Gastrocnemius medialis (tissue), 4 donors: ENCODE measurements around the gene SPATA25.

ENCODE experiments used
- POLR2A ChIP-seq, 2 donors: fragments of 450-650 bp; IDR thresholded peaks; one replicate each; pipeline ENCODE4 v1.6.1; 2017; ENCODE audit warnings: antibody characterized with exemption in 2 of 2, mild to moderate bottlenecking in 2 of 2, moderate library complexity in 2 of 2
- TF ChIP-seq, protein P1 (sequence below), 5 experiments: fragments of 450-650 bp in 3 of 5; fragments of 200-600 bp in 2 of 5; sonication (generic) in 2 of 5; IDR thresholded peaks in 4 of 5; conservative IDR thresholded peaks in 1 of 5; 1 replicate in 4 of 5; 2 replicates in 1 of 5; pipeline ENCODE4 v1.5.1; 2016 to 2019; ENCODE audit warnings: antibody characterized with exemption in 5 of 5, mild to moderate bottlenecking in 3 of 5, moderate library complexity in 3 of 5

DNA sequence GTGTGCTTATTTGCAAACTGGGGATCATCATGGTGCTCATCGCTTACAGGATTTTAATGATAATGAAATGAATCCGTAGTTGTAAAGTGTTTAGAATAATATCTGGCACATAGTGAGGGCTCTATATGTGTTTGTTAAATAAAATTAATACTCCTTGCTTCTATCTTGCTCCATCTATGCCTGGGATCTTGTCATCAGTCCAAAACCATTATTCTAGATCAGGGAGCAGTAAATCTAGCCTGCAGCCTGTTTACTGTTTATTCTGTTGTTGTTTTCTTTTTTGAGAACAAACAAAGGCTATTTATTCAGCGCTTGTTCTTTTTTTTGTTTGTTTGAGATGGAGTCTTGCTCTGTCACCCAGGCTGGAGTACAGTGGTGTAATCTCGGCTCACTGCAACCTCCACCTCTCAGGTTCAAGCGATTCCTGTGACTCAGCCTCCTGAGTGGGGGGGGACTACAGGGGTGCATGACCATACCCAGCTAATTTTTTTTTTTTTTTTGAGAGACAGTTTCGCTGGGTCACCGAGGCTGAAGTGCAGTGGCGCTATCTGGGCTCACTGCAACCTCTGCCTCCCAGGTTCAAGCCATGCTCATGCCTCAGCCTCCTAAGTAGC lies 38.3 kb downstream of the SPATA25 start:
- TF ChIP-seq, protein P1, sequence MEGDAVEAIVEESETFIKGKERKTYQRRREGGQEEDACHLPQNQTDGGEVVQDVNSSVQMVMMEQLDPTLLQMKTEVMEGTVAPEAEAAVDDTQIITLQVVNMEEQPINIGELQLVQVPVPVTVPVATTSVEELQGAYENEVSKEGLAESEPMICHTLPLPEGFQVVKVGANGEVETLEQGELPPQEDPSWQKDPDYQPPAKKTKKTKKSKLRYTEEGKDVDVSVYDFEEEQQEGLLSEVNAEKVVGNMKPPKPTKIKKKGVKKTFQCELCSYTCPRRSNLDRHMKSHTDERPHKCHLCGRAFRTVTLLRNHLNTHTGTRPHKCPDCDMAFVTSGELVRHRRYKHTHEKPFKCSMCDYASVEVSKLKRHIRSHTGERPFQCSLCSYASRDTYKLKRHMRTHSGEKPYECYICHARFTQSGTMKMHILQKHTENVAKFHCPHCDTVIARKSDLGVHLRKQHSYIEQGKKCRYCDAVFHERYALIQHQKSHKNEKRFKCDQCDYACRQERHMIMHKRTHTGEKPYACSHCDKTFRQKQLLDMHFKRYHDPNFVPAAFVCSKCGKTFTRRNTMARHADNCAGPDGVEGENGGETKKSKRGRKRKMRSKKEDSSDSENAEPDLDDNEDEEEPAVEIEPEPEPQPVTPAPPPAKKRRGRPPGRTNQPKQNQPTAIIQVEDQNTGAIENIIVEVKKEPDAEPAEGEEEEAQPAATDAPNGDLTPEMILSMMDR (IDR thresholded peaks at IDR 0.05 in 4 of 5, conservative IDR thresholded peaks at IDR 0.05 in 1 of 5), result no peak
- TF ChIP-seq POLR2A (IDR thresholded peaks at IDR 0.05), result no peak
